22Rv1 (cell line): Measurements from ENCODE around the gene CCT6A.

Experiments
- ZFX ChIP-seq: fragments of 450-650 bp; IDR thresholded peaks from 2 replicates; pipeline ENCODE4 v1.6.1; 2017; ENCODE audit warnings: antibody characterized with exemption, borderline replicate concordance
- TF ChIP-seq, protein P1 (sequence below): fragments of 450-650 bp; IDR thresholded peaks from 2 replicates; pipeline ENCODE4 v1.5.1; 2017; ENCODE audit warnings: mild to moderate bottlenecking

DNA sequence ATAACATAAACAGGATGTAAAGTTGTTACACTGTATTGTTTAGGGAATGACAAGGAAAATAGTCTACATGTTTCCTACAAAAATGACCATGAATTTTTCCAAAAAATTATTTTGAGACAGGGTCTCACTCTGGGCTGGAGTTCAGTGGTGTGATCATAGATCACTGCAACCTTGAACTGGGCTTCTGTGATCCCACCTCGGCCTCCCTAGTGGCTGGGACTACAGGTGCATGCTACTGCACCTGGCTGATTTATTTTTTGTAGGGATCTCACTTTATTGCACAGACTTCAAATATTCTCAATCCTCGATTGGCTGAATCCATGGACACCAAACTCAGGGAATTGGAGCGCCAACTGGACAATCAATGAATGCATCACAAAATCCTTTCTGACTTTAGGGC is 48.1 kb downstream of the CCT6A start:
- TF ChIP-seq, protein P1, sequence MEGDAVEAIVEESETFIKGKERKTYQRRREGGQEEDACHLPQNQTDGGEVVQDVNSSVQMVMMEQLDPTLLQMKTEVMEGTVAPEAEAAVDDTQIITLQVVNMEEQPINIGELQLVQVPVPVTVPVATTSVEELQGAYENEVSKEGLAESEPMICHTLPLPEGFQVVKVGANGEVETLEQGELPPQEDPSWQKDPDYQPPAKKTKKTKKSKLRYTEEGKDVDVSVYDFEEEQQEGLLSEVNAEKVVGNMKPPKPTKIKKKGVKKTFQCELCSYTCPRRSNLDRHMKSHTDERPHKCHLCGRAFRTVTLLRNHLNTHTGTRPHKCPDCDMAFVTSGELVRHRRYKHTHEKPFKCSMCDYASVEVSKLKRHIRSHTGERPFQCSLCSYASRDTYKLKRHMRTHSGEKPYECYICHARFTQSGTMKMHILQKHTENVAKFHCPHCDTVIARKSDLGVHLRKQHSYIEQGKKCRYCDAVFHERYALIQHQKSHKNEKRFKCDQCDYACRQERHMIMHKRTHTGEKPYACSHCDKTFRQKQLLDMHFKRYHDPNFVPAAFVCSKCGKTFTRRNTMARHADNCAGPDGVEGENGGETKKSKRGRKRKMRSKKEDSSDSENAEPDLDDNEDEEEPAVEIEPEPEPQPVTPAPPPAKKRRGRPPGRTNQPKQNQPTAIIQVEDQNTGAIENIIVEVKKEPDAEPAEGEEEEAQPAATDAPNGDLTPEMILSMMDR: no peak
- no peak for TF ChIP-seq ZFX
